ENCODE data around the gene SAP30BP. TPM values are rescaled to one million over a fixed set of nuclear protein-coding genes. Genes with fewer than 3 reads are reported as not detected.

SAP30BP gene
- total RNA-seq, 1 donor from 2014 or later, result 66.7 TPM

GRCh38 chr17:75646638-75646992 is 20.5 kb upstream of the SAP30BP start:
- no peak for DNase-seq (ENCODE audit: low read depth, low spot score)

- no peak for DNase-seq (ENCODE audit: low read depth, low spot score)
These were observed 20.1 kb upstream of the SAP30BP start for GRCh38 chr17:75647061-75647460.

- no peak for DNase-seq (ENCODE audit: low read depth, low spot score)
These were observed 19.2 kb upstream of the SAP30BP start for GRCh38 chr17:75647921-75648320.

- DNase-seq (ENCODE audit: low read depth, low spot score), result no peak
These were observed 17.5 kb upstream of the SAP30BP start for GRCh38 chr17:75649687-75650086.

GRCh38 chr17:75650874-75651273 is 16.3 kb upstream of the SAP30BP start:
- DNase-seq (ENCODE audit: low read depth, low spot score), result no peak

- DNase-seq (ENCODE audit: low read depth, low spot score), result no peak
These were observed 14.8 kb upstream of the SAP30BP start for GRCh38 chr17:75652341-75652740.

DNA sequence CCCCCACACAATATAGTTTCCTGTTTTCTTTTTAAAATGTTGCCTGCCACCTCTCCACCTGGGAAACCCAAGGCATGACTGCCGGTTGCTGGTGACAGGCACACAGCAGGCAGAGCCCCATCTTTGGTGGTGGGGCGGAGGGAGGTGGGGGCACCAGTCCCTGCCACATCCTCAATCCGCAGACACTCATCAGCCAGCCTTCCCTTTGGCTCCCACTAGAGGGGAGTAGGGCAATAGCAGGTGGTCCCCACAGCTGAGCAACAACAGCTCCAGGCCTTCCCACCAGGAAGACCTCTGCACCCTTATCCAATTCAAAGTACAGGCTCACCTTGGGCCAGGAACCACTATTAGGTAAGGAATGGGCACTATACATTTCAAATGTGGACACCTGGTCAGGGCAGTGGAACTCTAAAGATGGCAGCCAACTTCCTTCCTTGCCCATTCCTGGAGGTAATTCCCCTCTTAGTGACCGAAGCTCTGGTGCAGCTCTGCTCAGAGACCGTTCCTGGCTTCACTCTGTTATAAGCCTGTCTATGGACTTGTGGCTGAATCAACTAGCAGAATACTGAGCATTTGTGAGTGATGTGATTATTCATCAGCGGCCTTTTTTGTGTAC is 14.1 kb upstream of the SAP30BP start:
- DNase-seq (ENCODE audit: low read depth, low spot score), result no peak

GRCh38 chr17:75654176-75654575 is 13.0 kb upstream of the SAP30BP start:
- no peak for DNase-seq (ENCODE audit: low read depth, low spot score)

- DNase-seq (ENCODE audit: low read depth, low spot score), result no peak
These were observed 8.9 kb upstream of the SAP30BP start for GRCh38 chr17:75658237-75658636.

GRCh38 chr17:75661531-75661930 is 5.6 kb upstream of the SAP30BP start:
- no peak for DNase-seq (ENCODE audit: low read depth, low spot score)

DNA sequence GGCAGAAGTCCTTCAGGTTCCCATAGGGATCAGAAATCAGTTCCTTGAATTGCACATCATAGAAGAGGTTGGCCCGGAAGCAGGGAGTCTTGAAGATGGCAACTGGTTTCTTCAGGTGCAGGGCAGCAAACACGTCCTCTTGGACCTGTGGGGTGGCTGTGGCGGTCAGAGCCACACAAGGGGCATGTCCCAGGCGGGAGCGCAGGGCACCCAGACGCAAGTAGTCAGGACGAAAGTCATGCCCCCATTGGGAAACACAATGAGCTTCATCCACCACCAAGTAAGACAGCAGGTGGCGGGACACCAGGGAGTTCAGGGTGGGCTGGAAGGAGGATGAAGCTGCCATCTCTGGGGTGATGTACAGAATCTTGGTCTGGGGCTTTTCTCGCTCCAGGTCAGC is 4.6 kb upstream of the SAP30BP start:
- DNase-seq (ENCODE audit: low read depth, low spot score), result no peak

GRCh38 chr17:75664099-75664549 is 3.0 kb upstream of the SAP30BP start:
- no peak for DNase-seq (ENCODE audit: low read depth, low spot score)

DNA sequence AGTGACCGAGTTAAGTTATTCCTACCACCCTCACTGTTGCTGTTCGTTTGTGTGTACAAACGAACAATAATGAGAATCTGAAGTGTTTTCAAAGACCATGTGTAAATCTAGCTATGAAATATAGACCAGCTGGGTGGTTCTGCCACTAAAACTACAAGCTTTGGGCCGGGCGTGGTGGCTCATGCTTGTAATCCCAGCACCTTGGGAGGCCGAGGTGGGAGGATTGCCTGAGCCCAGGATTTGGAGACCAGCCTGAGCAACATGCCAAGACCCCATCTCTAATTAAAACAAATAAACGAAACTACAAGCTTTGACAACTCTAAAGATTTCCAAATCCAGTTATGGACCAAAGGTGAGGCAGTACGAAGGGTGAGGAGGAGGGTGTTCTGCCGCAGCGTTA is 1.2 kb upstream of the SAP30BP start:
- no peak for DNase-seq (ENCODE audit: low read depth, low spot score)

- DNase-seq (ENCODE audit: low read depth, low spot score), result no peak
These were observed 687 bp downstream of the SAP30BP start for GRCh38 chr17:75667825-75668224.

DNA sequence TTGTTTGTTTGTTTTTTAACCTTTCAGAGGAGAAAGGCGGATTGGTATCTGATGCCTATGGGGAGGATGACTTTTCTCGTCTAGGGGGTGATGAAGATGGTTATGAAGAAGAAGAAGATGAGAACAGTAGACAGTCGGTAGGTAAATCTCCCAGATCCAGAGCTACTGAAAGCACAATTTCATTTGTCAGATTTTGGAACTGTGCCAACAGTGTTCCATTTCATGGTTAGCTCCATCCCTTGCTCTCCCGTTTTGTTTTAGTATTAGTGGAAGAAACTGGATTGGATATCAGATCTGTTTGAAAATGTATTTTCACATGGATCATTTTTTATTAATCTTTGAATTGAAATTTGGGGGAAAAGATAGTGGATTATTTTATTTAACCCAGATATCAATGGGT is 1.4 kb downstream of the SAP30BP start:
- DNase-seq (ENCODE audit: low read depth, low spot score), result no peak

DNA sequence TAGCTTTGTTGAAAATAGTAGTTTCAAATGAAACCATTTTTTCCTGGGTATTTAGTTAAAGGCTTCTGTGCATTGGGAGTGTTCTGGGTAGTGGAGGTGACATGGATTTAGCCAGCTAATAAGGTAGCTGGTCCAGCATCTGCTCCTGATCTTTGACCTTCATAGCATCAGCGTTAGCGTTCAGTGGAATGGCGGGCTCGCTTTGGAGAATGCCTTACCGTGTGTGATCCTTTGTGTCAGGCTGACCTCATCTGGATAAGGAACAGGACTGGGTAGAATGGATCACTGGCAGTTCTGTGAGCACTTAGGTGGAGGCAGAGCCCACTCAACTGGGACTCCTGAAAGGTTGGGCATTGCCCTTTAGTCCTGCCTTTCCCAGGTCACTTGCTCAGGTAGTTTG is 3.7 kb downstream of the SAP30BP start:
- DNase-seq (ENCODE audit: low read depth, low spot score), result no peak

GRCh38 chr17:75672011-75672410 is 4.9 kb downstream of the SAP30BP start:
- DNase-seq (ENCODE audit: low read depth, low spot score), result no peak

DNA sequence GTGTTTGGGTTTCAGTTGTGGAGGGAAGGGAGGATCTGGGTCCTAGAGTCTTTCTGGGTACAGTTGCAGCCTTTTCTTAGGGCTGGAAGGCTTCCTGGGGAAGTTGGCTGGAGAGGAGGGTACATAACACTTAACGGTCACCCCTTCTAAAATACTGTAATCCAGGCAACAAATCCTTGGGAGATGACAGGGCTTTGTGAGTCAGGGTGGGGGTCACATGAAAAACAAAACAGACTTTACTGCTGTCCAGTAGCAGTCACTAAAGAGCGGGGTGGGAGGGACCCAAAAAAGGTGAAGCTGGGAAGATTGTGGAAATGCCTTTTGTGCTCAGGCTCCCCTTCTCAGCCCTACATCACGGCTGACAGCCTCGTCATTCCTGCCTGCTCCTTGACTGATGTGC is 6.3 kb downstream of the SAP30BP start:
- no peak for DNase-seq (ENCODE audit: low read depth, low spot score)

- no peak for DNase-seq (ENCODE audit: low read depth, low spot score)
These were observed 9.3 kb downstream of the SAP30BP start for GRCh38 chr17:75676461-75676860.

DNA sequence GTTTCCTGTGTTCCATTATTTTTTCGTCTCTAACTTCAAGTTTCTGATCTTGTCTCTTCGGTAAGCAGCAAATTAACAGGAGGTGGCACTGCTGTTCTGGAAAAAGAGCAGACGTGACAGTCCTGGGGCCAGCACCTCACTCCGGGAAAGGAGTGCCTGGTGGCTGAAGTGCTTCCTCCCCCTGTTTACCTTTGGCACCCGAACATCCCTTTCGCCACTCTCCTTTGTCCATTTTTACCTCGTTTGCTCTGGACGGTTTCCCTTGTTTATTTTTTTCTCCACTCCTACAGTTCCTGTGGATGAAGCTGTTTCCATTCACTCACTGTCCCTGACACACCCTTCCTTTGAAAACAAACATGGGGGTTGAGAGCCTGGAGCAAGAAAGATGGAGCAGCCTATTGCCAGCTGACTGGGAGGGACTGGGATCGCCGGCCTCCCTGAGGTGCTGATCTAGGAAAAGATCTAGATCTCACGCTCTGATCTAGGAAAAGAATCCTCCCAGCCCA is 12.6 kb downstream of the SAP30BP start:
- no peak for DNase-seq (ENCODE audit: low read depth, low spot score)

- no peak for DNase-seq (ENCODE audit: low read depth, low spot score)
These were observed 13.3 kb downstream of the SAP30BP start for GRCh38 chr17:75680431-75680830.

DNA sequence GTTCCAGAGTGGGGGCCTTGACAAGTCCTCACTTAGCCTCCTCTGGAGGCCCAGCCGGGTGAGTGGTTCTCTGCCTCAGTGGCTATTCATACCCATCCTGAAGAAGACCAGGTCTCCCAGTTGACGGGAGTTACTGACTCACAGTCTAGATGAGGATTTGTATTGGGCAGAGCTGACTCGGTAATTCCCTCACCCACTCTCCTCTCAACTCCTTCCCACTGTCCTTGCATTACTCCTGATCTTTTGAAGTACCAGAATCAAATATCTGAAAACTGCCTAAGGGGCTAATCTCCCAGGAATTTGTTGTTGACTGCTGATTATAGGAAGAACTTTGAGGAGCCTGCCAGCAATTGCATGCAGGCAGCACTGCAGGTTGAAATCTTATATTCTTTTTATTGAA is 14.2 kb downstream of the SAP30BP start:
- no peak for DNase-seq (ENCODE audit: low read depth, low spot score)

- no peak for DNase-seq (ENCODE audit: low read depth, low spot score)
These were observed 16.4 kb downstream of the SAP30BP start for GRCh38 chr17:75683583-75683982.

DNA sequence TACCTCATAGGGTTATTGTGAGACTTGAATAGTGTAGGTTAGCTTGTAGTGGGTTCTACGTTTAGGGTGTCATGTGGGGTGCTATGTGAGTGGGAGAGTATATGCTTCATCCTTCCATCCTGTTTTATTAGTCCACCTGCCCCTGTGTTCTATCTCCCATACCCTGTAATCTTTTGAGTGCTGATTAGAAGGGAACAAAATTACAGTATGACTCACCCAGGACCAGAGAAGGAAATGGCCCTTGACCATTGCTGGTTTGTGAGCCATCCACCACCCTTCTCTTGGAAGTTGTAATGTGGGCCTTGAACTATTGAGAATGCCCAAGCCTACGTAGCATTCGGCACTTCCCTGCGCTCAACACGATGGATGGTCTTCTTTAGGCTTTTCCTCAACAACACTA is 17.1 kb downstream of the SAP30BP start:
- DNase-seq (ENCODE audit: low read depth, low spot score), result no peak
